Purkinje cell (primary cell): Measurements from ENCODE around the gene ZNF254. TPM values are rescaled to one million over a fixed set of nuclear protein-coding genes. Genes with fewer than 3 reads are reported as not detected.

Experiments used
- polyA plus RNA-seq: library from polyadenylated mRNA; unstranded; fragments of >200 nt; fragmentation: Nextera tagmentation; gene quantifications from 2 replicates; pipeline ENCODE4 v1.2.1, GENCODE V29; 2014

The ZNF254 gene
- polyA plus RNA-seq = 19.8 and 22.4 TPM in 2 replicates

DNA sequence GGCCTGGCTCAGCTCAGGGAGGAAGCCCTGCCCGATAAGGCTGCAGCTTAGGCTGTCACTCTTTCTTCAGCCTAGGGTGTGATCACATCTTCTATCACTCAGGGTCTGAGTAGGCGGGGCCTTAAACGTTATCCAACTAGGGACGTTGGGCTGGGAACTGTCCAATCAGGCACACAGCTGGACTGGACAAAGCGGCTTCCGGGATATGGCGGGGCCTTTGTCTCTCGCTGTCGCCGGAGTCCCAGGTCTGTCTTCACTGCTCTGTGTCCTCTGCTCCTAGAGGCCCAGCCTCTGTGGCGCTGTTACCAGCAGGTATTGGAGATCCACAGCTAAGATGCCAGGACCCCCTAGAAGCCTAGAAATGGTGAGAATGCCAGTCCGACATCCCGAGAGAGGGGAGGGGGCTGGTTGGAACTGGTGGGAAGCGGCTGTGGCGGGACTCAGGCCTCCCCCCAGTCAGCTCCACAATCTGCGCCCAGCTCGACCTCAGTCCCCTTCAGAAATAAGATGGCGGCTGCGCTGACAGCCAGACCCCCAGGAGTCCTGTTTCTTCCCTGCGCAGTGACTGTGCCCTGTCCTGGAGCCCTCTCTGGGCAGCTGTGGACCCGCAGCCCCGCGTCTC lies at the start of gene ZNF254:
TSS of gene ZNF254 (plus strand) at position 214 of the 622 bp plus-strand sequence. CDS start at position 335, 121 bp downstream.

Other genes with a start within 250 kb of the ZNF254 start
- 0.21 and 6.8 TPM in 2 replicates for gene ZNF726, start 172.3 kb upstream of the ZNF254 start, polyA plus RNA-seq